ENCODE data around the gene ANKHD1. TPM values are rescaled to one million over a fixed set of nuclear protein-coding genes. Genes with fewer than 3 reads are reported as not detected.

ANKHD1 gene
- total RNA-seq, 1 donor from 2014 or later, result 105 TPM

GRCh38 chr5:140362311-140362710 lies 39.3 kb upstream of the ANKHD1 start:
- Mint-ChIP-seq H3K36me3 (ENCODE audit: unreplicated experiment) (no peaks in the 10 kb centered on the region), H3K4me1 (ENCODE audit: low read depth, unreplicated experiment) (peaks cover 7% of the 10 kb centered on the region), H3K4me3 (ENCODE audit: unreplicated experiment) (no peak overlapping the region), H3K9me3 (ENCODE audit: unreplicated experiment) (peaks cover 4% of the 10 kb centered on the region), H3K27me3 (ENCODE audit: unreplicated experiment) (peaks cover 7% of the 10 kb centered on the region), H3K27ac (ENCODE audit: unreplicated experiment) (no peak overlapping the region)
- DNase-seq, result no peak
- TF ChIP-seq CTCF (IDR thresholded peaks at IDR 0.05; ENCODE audit: partially characterized antibody, unreplicated experiment), result no peak

- peaks cover 4% of the 10 kb centered on the region for H3K4me1 Mint-ChIP-seq (ENCODE audit: low read depth, unreplicated experiment)
- H3K27me3 Mint-ChIP-seq (ENCODE audit: unreplicated experiment), result peaks cover 7% of the 10 kb centered on the region
- H3K9me3 Mint-ChIP-seq (ENCODE audit: unreplicated experiment), result peaks cover 4% of the 10 kb centered on the region
- peak; percentile 95 for TF ChIP-seq CTCF (IDR thresholded peaks at IDR 0.05; ENCODE audit: partially characterized antibody, unreplicated experiment)
- DNase-seq, result peak; percentile 91
- peak overlapping the region; percentile 73 for H3K4me3 Mint-ChIP-seq (ENCODE audit: unreplicated experiment)
- H3K27ac Mint-ChIP-seq (ENCODE audit: unreplicated experiment), result no peak overlapping the region
- no peaks in the 10 kb centered on the region for H3K36me3 Mint-ChIP-seq (ENCODE audit: unreplicated experiment)
Measured at GRCh38 chr5:140362875-140363630, 38.6 kb upstream of the ANKHD1 start.

GRCh38 chr5:140363631-140364471 lies 37.8 kb upstream of the ANKHD1 start:
- Mint-ChIP-seq H3K4me3 (ENCODE audit: unreplicated experiment) (no peak overlapping the region), H3K27ac (ENCODE audit: unreplicated experiment) (no peak overlapping the region), H3K9me3 (ENCODE audit: unreplicated experiment) (peaks cover 4% of the 10 kb centered on the region), H3K27me3 (ENCODE audit: unreplicated experiment) (peaks cover 2% of the 10 kb centered on the region), H3K36me3 (ENCODE audit: unreplicated experiment) (no peaks in the 10 kb centered on the region), H3K4me1 (ENCODE audit: low read depth, unreplicated experiment) (peaks cover 4% of the 10 kb centered on the region)
- no peak for TF ChIP-seq CTCF (IDR thresholded peaks at IDR 0.05; ENCODE audit: partially characterized antibody, unreplicated experiment)
- no peak for DNase-seq

- Mint-ChIP-seq H3K27ac (ENCODE audit: unreplicated experiment) (no peak overlapping the region), H3K9me3 (ENCODE audit: unreplicated experiment) (peaks cover 4% of the 10 kb centered on the region), H3K4me3 (ENCODE audit: unreplicated experiment) (no peak overlapping the region), H3K27me3 (ENCODE audit: unreplicated experiment) (peaks cover 2% of the 10 kb centered on the region), H3K4me1 (ENCODE audit: low read depth, unreplicated experiment) (peaks cover 4% of the 10 kb centered on the region), H3K36me3 (ENCODE audit: unreplicated experiment) (no peaks in the 10 kb centered on the region)
- DNase-seq, result no peak
- TF ChIP-seq CTCF (IDR thresholded peaks at IDR 0.05; ENCODE audit: partially characterized antibody, unreplicated experiment), result no peak
Measured at GRCh38 chr5:140364472-140364765, 37.2 kb upstream of the ANKHD1 start.

- Mint-ChIP-seq H3K27me3 (ENCODE audit: unreplicated experiment) (peaks cover 2% of the 10 kb centered on the region), H3K27ac (ENCODE audit: unreplicated experiment) (no peak overlapping the region), H3K4me3 (ENCODE audit: unreplicated experiment) (no peak overlapping the region), H3K4me1 (ENCODE audit: low read depth, unreplicated experiment) (peaks cover 4% of the 10 kb centered on the region), H3K36me3 (ENCODE audit: unreplicated experiment) (no peaks in the 10 kb centered on the region), H3K9me3 (ENCODE audit: unreplicated experiment) (peaks cover 2% of the 10 kb centered on the region)
- no peak for DNase-seq
- no peak for TF ChIP-seq CTCF (IDR thresholded peaks at IDR 0.05; ENCODE audit: partially characterized antibody, unreplicated experiment)
Measured at GRCh38 chr5:140365282-140365681, 36.4 kb upstream of the ANKHD1 start.
